H1 (cell line): Measurements from ENCODE around the gene ERN2. TPM values are rescaled to one million over a fixed set of nuclear protein-coding genes. Genes with fewer than 3 reads are reported as not detected.

Source experiments
- polyA plus RNA-seq, 7 experiments: library from polyadenylated mRNA; depleted of rRNA in 3 of 7; stranded (reverse) in 5 of 7; unstranded in 2 of 7; fragments of >200 nt in 5 of 7; fragments of 200-250 nt in 2 of 7; gene quantifications; 1 replicate in 5 of 7; 2 replicates in 1 of 7; 4 replicates in 1 of 7; pipeline versions ENCODE4 v1.2.1 to v1.2.3, GENCODE V29; 2011 to 2013; ENCODE audit warnings: missing spikeins in 2 of 7, mixed read lengths in 2 of 7
- total RNA-seq: library from RNA; stranded (reverse); fragmentation: NEBNext Ultra II Directional; extraction: Animal tissue kit (Norgen Biotek cat#: 25700); gene quantifications from 2 replicates; pipeline ENCODE4 v1.2.1, GENCODE V29; 2021

The ERN2 gene
- total and polyA plus RNA-seq, 2 of the 8 experiments (the other 6 are each of a cell fraction or from before 2014, with no cell fraction given) = 2.4 to 4.4 TPM

Other genes with a start within 250 kb of the ERN2 start
- 114 and 116 TPM in 2 replicates for gene GGA2, start 202.7 kb downstream of the ERN2 start, total RNA-seq
- 52.8 and 65.8 TPM in 2 replicates for gene GGA2, start 202.7 kb downstream of the ERN2 start, polyA plus RNA-seq (2011; rRNA removed)
- 47.8 and 49.1 TPM in 2 replicates for gene EARS2, start 155.9 kb downstream of the ERN2 start, total RNA-seq
- 111 and 156 TPM in 2 replicates for gene EARS2, start 155.9 kb downstream of the ERN2 start, polyA plus RNA-seq (2011; rRNA removed)
- 104 and 106 TPM in 2 replicates for gene UBFD1, start 155.5 kb downstream of the ERN2 start, total RNA-seq
- gene UBFD1, start 155.5 kb downstream of the ERN2 start, polyA plus RNA-seq (2011; rRNA removed) = 66.3 and 69.1 TPM in 2 replicates
- gene NDUFAB1, start 116.9 kb downstream of the ERN2 start, total RNA-seq = 135 and 145 TPM in 2 replicates
- gene NDUFAB1, start 116.9 kb downstream of the ERN2 start, polyA plus RNA-seq (2011; rRNA removed) = 247 and 294 TPM in 2 replicates
- 28.6 and 33.1 TPM in 2 replicates for gene PALB2, start 71.9 kb downstream of the ERN2 start, total RNA-seq
- gene PALB2, start 71.9 kb downstream of the ERN2 start, polyA plus RNA-seq (2011; rRNA removed) = 9.6 and 12.5 TPM in 2 replicates
- 74.0 and 75.6 TPM in 2 replicates for gene DCTN5, start 71.8 kb downstream of the ERN2 start, total RNA-seq
- gene DCTN5, start 71.8 kb downstream of the ERN2 start, polyA plus RNA-seq (2011; rRNA removed) = 28.6 and 36.0 TPM in 2 replicates
- 135 and 139 TPM in 2 replicates for gene PLK1, start 34.3 kb downstream of the ERN2 start, total RNA-seq
- gene PLK1, start 34.3 kb downstream of the ERN2 start, polyA plus RNA-seq (2011; rRNA removed) = 127 and 219 TPM in 2 replicates
- 1.6 and 1.7 TPM in 2 replicates for gene CHP2, start 41.8 kb upstream of the ERN2 start, total RNA-seq
- gene CHP2, start 41.8 kb upstream of the ERN2 start, polyA plus RNA-seq (2011; rRNA removed) = 1.3 and 2.6 TPM in 2 replicates
- gene PRKCB, start 122.8 kb upstream of the ERN2 start, total RNA-seq = 12.1 and 13.0 TPM in 2 replicates
- gene PRKCB, start 122.8 kb upstream of the ERN2 start, polyA plus RNA-seq (2011; rRNA removed) = 7.1 and 16.7 TPM in 2 replicates